ENCODE data around the gene MGAT3. TPM values are rescaled to one million over a fixed set of nuclear protein-coding genes. Genes with fewer than 3 reads are reported as not detected.

Gene MGAT3
- polyA plus RNA-seq, 1 donor from 2014 or later: 29.1 TPM

DNA sequence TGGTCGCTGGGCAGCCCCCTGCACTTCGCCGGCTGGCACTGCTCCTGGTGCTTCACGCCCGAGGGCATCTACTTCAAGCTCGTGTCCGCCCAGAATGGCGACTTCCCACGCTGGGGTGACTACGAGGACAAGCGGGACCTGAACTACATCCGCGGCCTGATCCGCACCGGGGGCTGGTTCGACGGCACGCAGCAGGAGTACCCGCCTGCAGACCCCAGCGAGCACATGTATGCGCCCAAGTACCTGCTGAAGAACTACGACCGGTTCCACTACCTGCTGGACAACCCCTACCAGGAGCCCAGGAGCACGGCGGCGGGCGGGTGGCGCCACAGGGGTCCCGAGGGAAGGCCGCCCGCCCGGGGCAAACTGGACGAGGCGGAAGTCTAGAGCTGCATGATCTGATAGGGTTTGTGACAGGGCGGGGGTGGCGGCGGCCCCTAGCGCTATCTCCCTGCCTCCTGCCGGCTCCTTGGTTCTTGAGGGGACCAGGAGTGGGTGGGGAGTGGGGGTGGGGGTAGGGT, 31.8 kb downstream of the MGAT3 start:
- no peaks in the 10 kb centered on the region for H4K20me1 ChIP-seq (ENCODE audit: insufficient read depth)
- H3K9me3 ChIP-seq (ENCODE audit: low read length): no peaks in the 10 kb centered on the region
- H3F3A ChIP-seq (ENCODE audit: insufficient read depth, low read length, poor library complexity, severe bottlenecking): no peaks in the 10 kb centered on the region
- H3K9me2 ChIP-seq (ENCODE audit: insufficient read depth, low read length): no peaks in the 10 kb centered on the region
- H3K4me2 ChIP-seq (ENCODE audit: low read length): no peak overlapping the region
- no peak for TF ChIP-seq MXI1 (conservative IDR thresholded peaks at IDR 0.05; ENCODE audit: poor library complexity, severe bottlenecking)
- TF ChIP-seq POLR2AphosphoS5 (IDR thresholded peaks at IDR 0.05): no peak
- no peak for TF ChIP-seq EZH2 (IDR thresholded peaks at IDR 0.05; ENCODE audit: borderline replicate concordance, insufficient read depth, low read length, poor library complexity, severe bottlenecking)
- no peak for TF ChIP-seq EP300 (conservative IDR thresholded peaks at IDR 0.05; ENCODE audit: poor library complexity, severe bottlenecking)
- TF ChIP-seq, protein P1, sequence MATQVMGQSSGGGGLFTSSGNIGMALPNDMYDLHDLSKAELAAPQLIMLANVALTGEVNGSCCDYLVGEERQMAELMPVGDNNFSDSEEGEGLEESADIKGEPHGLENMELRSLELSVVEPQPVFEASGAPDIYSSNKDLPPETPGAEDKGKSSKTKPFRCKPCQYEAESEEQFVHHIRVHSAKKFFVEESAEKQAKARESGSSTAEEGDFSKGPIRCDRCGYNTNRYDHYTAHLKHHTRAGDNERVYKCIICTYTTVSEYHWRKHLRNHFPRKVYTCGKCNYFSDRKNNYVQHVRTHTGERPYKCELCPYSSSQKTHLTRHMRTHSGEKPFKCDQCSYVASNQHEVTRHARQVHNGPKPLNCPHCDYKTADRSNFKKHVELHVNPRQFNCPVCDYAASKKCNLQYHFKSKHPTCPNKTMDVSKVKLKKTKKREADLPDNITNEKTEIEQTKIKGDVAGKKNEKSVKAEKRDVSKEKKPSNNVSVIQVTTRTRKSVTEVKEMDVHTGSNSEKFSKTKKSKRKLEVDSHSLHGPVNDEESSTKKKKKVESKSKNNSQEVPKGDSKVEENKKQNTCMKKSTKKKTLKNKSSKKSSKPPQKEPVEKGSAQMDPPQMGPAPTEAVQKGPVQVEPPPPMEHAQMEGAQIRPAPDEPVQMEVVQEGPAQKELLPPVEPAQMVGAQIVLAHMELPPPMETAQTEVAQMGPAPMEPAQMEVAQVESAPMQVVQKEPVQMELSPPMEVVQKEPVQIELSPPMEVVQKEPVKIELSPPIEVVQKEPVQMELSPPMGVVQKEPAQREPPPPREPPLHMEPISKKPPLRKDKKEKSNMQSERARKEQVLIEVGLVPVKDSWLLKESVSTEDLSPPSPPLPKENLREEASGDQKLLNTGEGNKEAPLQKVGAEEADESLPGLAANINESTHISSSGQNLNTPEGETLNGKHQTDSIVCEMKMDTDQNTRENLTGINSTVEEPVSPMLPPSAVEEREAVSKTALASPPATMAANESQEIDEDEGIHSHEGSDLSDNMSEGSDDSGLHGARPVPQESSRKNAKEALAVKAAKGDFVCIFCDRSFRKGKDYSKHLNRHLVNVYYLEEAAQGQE (IDR thresholded peaks at IDR 0.05; ENCODE audit: borderline replicate concordance): no peak
- no peak for TF ChIP-seq TAF1 (IDR thresholded peaks at IDR 0.05; ENCODE audit: low read depth)
- TF ChIP-seq SMC3 (conservative IDR thresholded peaks at IDR 0.05; ENCODE audit: poor library complexity): no peak
- TF ChIP-seq RAD21 (conservative IDR thresholded peaks at IDR 0.05): no peak
- TF ChIP-seq, protein P2, sequence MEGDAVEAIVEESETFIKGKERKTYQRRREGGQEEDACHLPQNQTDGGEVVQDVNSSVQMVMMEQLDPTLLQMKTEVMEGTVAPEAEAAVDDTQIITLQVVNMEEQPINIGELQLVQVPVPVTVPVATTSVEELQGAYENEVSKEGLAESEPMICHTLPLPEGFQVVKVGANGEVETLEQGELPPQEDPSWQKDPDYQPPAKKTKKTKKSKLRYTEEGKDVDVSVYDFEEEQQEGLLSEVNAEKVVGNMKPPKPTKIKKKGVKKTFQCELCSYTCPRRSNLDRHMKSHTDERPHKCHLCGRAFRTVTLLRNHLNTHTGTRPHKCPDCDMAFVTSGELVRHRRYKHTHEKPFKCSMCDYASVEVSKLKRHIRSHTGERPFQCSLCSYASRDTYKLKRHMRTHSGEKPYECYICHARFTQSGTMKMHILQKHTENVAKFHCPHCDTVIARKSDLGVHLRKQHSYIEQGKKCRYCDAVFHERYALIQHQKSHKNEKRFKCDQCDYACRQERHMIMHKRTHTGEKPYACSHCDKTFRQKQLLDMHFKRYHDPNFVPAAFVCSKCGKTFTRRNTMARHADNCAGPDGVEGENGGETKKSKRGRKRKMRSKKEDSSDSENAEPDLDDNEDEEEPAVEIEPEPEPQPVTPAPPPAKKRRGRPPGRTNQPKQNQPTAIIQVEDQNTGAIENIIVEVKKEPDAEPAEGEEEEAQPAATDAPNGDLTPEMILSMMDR (IDR thresholded peaks at IDR 0.05; ENCODE audit: poor library complexity, severe bottlenecking): no peak
- H2AFZ ChIP-seq (ENCODE audit: low read depth, low read length): no peak overlapping the region
- no peaks in the 10 kb centered on the region for H3K27me3 ChIP-seq (ENCODE audit: insufficient read depth, low read depth, low read length)
- H3K4me3 ChIP-seq (ENCODE audit: low read length): no peak overlapping the region
- no peak overlapping the region for H3K9ac ChIP-seq (ENCODE audit: low read length)
- H3K27ac ChIP-seq (ENCODE audit: low read length): no peak overlapping the region
- no peaks in the 10 kb centered on the region for H3K36me3 ChIP-seq (ENCODE audit: insufficient read depth, low read length)
- no peaks in the 10 kb centered on the region for H3K79me2 ChIP-seq (replicated peaks; ENCODE audit: insufficient read depth, low read length)

DNA sequence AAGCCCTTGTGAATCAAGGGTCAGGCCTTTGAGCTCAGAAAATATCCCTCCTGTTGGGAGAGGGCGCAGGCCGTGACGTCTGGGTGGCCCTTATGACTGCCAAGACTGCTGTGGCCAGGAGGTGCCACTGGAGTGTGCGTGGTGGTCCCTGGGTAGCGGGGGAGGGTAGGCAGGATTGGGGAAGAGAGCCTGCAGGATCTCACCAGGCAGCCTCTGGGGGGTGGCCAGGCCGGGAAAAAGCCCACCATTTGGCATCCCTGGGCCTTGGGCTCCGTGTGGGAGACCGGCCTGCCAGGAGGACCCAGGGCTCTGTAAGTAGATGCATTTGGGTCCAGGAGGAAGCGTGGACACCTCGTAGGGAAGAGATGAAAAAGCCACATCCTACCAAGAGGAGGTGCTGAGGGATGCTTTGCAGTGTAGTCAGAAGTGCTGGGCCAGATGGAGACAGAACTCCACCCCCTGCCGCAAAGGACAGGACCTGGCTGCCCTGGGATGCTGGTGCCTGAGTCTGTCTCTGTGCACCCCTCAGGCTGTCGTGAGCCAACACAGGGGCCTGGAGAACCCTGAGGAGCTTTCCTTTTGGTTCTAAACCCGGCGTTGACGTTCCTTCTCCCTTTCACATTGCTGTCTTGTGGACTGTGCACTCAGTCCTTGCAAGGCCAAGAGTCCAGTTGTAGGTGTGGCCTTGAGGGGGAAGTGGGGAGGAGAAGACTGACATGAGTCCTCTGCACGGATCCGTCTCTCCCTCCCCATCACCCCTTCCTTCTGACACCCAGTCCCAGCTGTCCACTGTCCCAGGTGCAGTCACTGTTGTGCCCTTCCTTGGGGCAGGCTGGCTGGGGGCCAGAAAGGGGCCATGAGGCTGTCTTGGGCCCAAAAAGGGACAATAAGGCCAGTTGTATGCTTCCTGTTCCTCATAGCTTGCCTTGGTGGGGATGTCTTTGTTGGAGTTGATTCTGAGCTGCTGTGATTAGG, 32.6 kb downstream of the MGAT3 start:
- Histone ChIP-seq H2AFZ (ENCODE audit: low read depth, low read length) (no peak overlapping the region), H4K20me1 (ENCODE audit: insufficient read depth) (no peaks in the 10 kb centered on the region), H3K9ac (ENCODE audit: low read length) (no peak overlapping the region), H3K27me3 (ENCODE audit: insufficient read depth, low read depth, low read length) (no peaks in the 10 kb centered on the region), H3K36me3 (ENCODE audit: insufficient read depth, low read length) (no peaks in the 10 kb centered on the region), H3K27ac (ENCODE audit: low read length) (no peak overlapping the region), H3K9me3 (ENCODE audit: low read length) (no peaks in the 10 kb centered on the region), H3K79me2 (replicated peaks; ENCODE audit: insufficient read depth, low read length) (no peaks in the 10 kb centered on the region), H3K4me2 (ENCODE audit: low read length) (no peak overlapping the region), H3F3A (ENCODE audit: insufficient read depth, low read length, poor library complexity, severe bottlenecking) (no peaks in the 10 kb centered on the region), H3K9me2 (ENCODE audit: insufficient read depth, low read length) (no peaks in the 10 kb centered on the region), H3K4me3 (ENCODE audit: low read length) (no peak overlapping the region)
- TF ChIP-seq MXI1 (conservative IDR thresholded peaks at IDR 0.05; ENCODE audit: poor library complexity, severe bottlenecking): no peak
- TF ChIP-seq, protein P1 (IDR thresholded peaks at IDR 0.05; ENCODE audit: borderline replicate concordance): no peak

All from neural cell (in vitro differentiated cells).